Liver (tissue), 9 donors: Measurements from ENCODE around the gene IGF2BP2. TPM values are rescaled to one million over a fixed set of nuclear protein-coding genes. Genes with fewer than 3 reads are reported as not detected.

Experiments used
- DNase-seq: peaks from one replicate; pipeline ENCODE4 v3.0.0-alpha.2; 2017; ENCODE audit warnings: low spot score
- H3K27ac ChIP-seq, 2 donors: one replicate each; pipeline ENCODE4 v1.7.0; 2013; ENCODE audit warnings: inconsistent platforms in 2 of 2, low read length in 2 of 2, control low read depth in 1 of 2, low read depth in 1 of 2, mild to moderate bottlenecking in 1 of 2
- H3K27me3 ChIP-seq, 4 donors: one replicate each; pipeline versions ENCODE4 v1.6.1 to v1.7.0; 2013; ENCODE audit warnings: low read length in 3 of 4, inconsistent platforms in 1 of 4, mild to moderate bottlenecking in 1 of 4, moderate library complexity in 1 of 4; ENCODE audit not compliant: control insufficient read depth in 4 of 4, insufficient read depth in 4 of 4
- H3K36me3 ChIP-seq, 4 donors: one replicate each; pipeline versions ENCODE4 v1.6.1 to v1.7.0; 2013; ENCODE audit warnings: low read length in 3 of 4, mild to moderate bottlenecking in 3 of 4, low read depth in 1 of 4, moderate library complexity in 1 of 4; ENCODE audit not compliant: control insufficient read depth in 4 of 4, insufficient read depth in 3 of 4
- H3K4me1 ChIP-seq, 4 donors: one replicate each; pipeline versions ENCODE4 v1.6.1 to v1.7.0; 2013; ENCODE audit warnings: low read length in 3 of 4, mild to moderate bottlenecking in 3 of 4, moderate library complexity in 1 of 4; ENCODE audit not compliant: control insufficient read depth in 4 of 4, insufficient read depth in 4 of 4
- H3K4me3 ChIP-seq, 3 donors: one replicate each; pipeline versions ENCODE4 v1.6.1 to v1.7.0; 2013; ENCODE audit warnings: low read length in 3 of 3, control low read depth in 1 of 3, low read depth in 1 of 3, mild to moderate bottlenecking in 1 of 3
- H3K9ac ChIP-seq, 2 donors: one replicate each; pipeline ENCODE4 v1.7.0; 2013; ENCODE audit warnings: low read length in 2 of 2, mild to moderate bottlenecking in 2 of 2, moderate library complexity in 2 of 2, control low read depth in 1 of 2, low read depth in 1 of 2
- H3K9me3 ChIP-seq, 4 donors: one replicate each; pipeline versions ENCODE4 v1.6.1 to v1.7.0; 2013; ENCODE audit warnings: low read length in 3 of 4; ENCODE audit not compliant: control insufficient read depth in 4 of 4
- ATF3 ChIP-seq: IDR thresholded peaks from 2 replicates; pipeline ENCODE4 v1.6.1; 2016; ENCODE audit warnings: antibody characterized with exemption
- CTCF ChIP-seq: fragments of 150-350 bp; IDR thresholded peaks from 2 replicates; pipeline ENCODE4 v1.5.1; 2017; ENCODE audit warnings: improper control_type of control experiment, low read depth, low read length; ENCODE audit not compliant: missing input control
- EGR1 ChIP-seq, 2 donors: IDR thresholded peaks; 2 replicates each; pipeline ENCODE4 v1.6.1; 2016 to 2018; ENCODE audit warnings: antibody characterized with exemption in 2 of 2, low read depth in 2 of 2
- FOXA1 ChIP-seq: IDR thresholded peaks from 2 replicates; pipeline ENCODE4 v1.6.1; 2016; ENCODE audit warnings: antibody characterized with exemption
- FOXA2 ChIP-seq: IDR thresholded peaks from 2 replicates; pipeline ENCODE4 v1.6.1; 2016; ENCODE audit warnings: antibody characterized with exemption
- GABPA ChIP-seq, 2 donors: IDR thresholded peaks in 1 of 2; conservative IDR thresholded peaks in 1 of 2; 2 replicates each; pipeline ENCODE4 v1.6.1; 2016; ENCODE audit warnings: antibody characterized with exemption in 2 of 2, mild to moderate bottlenecking in 1 of 2, moderate library complexity in 1 of 2
- HNF4A ChIP-seq, 2 donors: conservative IDR thresholded peaks; 2 replicates each; pipeline ENCODE4 v1.6.1; 2016; ENCODE audit warnings: antibody characterized with exemption in 2 of 2, mild to moderate bottlenecking in 2 of 2
- HNF4G ChIP-seq: IDR thresholded peaks from 2 replicates; pipeline ENCODE4 v1.6.1; 2016; ENCODE audit warnings: antibody characterized with exemption
- JUND ChIP-seq, 2 donors: IDR thresholded peaks; 2 replicates each; pipeline ENCODE4 v1.6.1; 2016; ENCODE audit warnings: antibody characterized with exemption in 2 of 2
- MAX ChIP-seq: IDR thresholded peaks from 2 replicates; pipeline ENCODE4 v1.6.1; 2016; ENCODE audit warnings: antibody characterized with exemption
- NR2F2 ChIP-seq: IDR thresholded peaks from 2 replicates; pipeline ENCODE4 v1.6.1; 2016; ENCODE audit warnings: antibody characterized with exemption
- RAD21 ChIP-seq, 2 donors: IDR thresholded peaks; 2 replicates each; pipeline ENCODE4 v1.6.1; 2016; ENCODE audit warnings: antibody characterized with exemption in 2 of 2, mild to moderate bottlenecking in 2 of 2
- YY1 ChIP-seq: IDR thresholded peaks from 2 replicates; pipeline ENCODE4 v1.6.1; 2016; ENCODE audit warnings: antibody characterized with exemption, mild to moderate bottlenecking
- ZBTB33 ChIP-seq: IDR thresholded peaks from 2 replicates; pipeline ENCODE4 v1.6.1; 2016; ENCODE audit warnings: antibody characterized with exemption
- WGBS: extraction: QIAGEN DNeasy Blood & Tissue Kit; methylation state at CpG from one replicate; pipeline ENCODE4 v1.1.7; 2013; 5-methylcytosine and 5-hydroxymethylcytosine counted together
- polyA plus RNA-seq, 2 donors: library from polyadenylated mRNA; stranded (reverse) in 1 of 2; unstranded in 1 of 2; fragments of 200-250 nt in 1 of 2; fragments of >200 nt in 1 of 2; fragmentation: Nextera tagmentation in 1 of 2; extraction: Ambion mirVana in 1 of 2; gene quantifications; one replicate each; pipeline versions ENCODE4 v1.2.1 to v1.2.3, GENCODE V29; 2013 to 2015
- total RNA-seq, 2 donors: library from RNA; depleted of rRNA; stranded (reverse); fragments of >200 nt; gene quantifications; one replicate each; pipeline ENCODE4 v1.2.3, GENCODE V29; 2014
- donor health status: healthy.
- donor health status: healthy.
- donor health status: healthy.
- donor health status: healthy.
- donor health status: healthy.

IGF2BP2 gene
- total and polyA plus RNA-seq, 4 donors = 0.67 to 35.0 (median 1.7) TPM

- TF ChIP-seq RAD21 (IDR thresholded peaks at IDR 0.05) (no peak), YY1 (no peak), GABPA (IDR thresholded peaks at IDR 0.05 in 1 of 2, conservative IDR thresholded peaks at IDR 0.05 in 1 of 2) (no peak), CTCF (no peak), MAX (no peak), FOXA1 (no peak), NR2F2 (no peak), ATF3 (no peak)
- 72% methylated on average over 5 of the region's 5 CpGs for WGBS
- no peaks in the 10 kb centered on the region for H3K9me3 ChIP-seq
- H3K27ac ChIP-seq = no peak overlapping the region
- H3K4me3 ChIP-seq = no peak overlapping the region
- no peak for DNase-seq
- H3K27me3 ChIP-seq = no peaks in the 10 kb centered on the region
- no peaks in the 10 kb centered on the region for H3K36me3 ChIP-seq
- H3K4me1 ChIP-seq = no peaks in the 10 kb centered on the region
- no peak overlapping the region for H3K9ac ChIP-seq
These were observed 34.7 kb downstream of the IGF2BP2 start for GRCh38 chr3:185789891-185790830.

- Histone ChIP-seq H3K27me3 (no peaks in the 10 kb centered on the region), H3K36me3 (no peaks in the 10 kb centered on the region), H3K27ac (no peak overlapping the region), H3K4me3 (no peak overlapping the region), H3K9me3 (no peaks in the 10 kb centered on the region), H3K9ac (no peak overlapping the region), H3K4me1 (no peaks in the 10 kb centered on the region)
- no peak for TF ChIP-seq FOXA2
- no peak for TF ChIP-seq RAD21 (IDR thresholded peaks at IDR 0.05)
- TF ChIP-seq EGR1 (IDR thresholded peaks at IDR 0.05; ENCODE audit: low read depth in 2 of 2) = no peak
- no peak for TF ChIP-seq JUND (IDR thresholded peaks at IDR 0.05)
- no peak for TF ChIP-seq CTCF
- WGBS = 83% methylated on average over 2 of the region's 2 CpGs
- no peak for DNase-seq
These were observed 35.7 kb downstream of the IGF2BP2 start for GRCh38 chr3:185789134-185789533.

- no peak overlapping the region for H3K9ac ChIP-seq
- no peak for DNase-seq
- no peaks in the 10 kb centered on the region for H3K9me3 ChIP-seq
- H3K27ac ChIP-seq = no peak overlapping the region
- 94% methylated on average over 2 of the region's 2 CpGs for WGBS
- H3K36me3 ChIP-seq = no peaks in the 10 kb centered on the region
- H3K27me3 ChIP-seq = no peaks in the 10 kb centered on the region
- H3K4me3 ChIP-seq = no peak overlapping the region
- H3K4me1 ChIP-seq = no peaks in the 10 kb centered on the region
- TF ChIP-seq ZBTB33 = no peak
- TF ChIP-seq GABPA (IDR thresholded peaks at IDR 0.05 in 1 of 2, conservative IDR thresholded peaks at IDR 0.05 in 1 of 2) = no peak
- TF ChIP-seq NR2F2 = no peak
- no peak for TF ChIP-seq FOXA1
- TF ChIP-seq MAX = no peak
- TF ChIP-seq HNF4G = no peak
- TF ChIP-seq JUND (IDR thresholded peaks at IDR 0.05) = no peak
- TF ChIP-seq CTCF = no peak
- TF ChIP-seq HNF4A (conservative IDR thresholded peaks at IDR 0.05) = no peak
These were observed 36.5 kb downstream of the IGF2BP2 start for GRCh38 chr3:185788292-185788691.
